Measurements from ENCODE around the gene GALNT17.

- TF ChIP-seq CTCF (IDR thresholded peaks at IDR 0.05; ENCODE audit: low read length) (no peak), EZH2phosphoT487 (IDR thresholded peaks at IDR 0.05; ENCODE audit: low read length) (no peak), EZH2 (optimal IDR thresholded peaks at IDR 0.05; ENCODE audit: low read depth, low read length) (no peak)
Measured at GRCh38 chr7:71135663-71136062, 3.7 kb downstream of the GALNT17 start.
